ENCODE data around the gene CCL17.

- TF ChIP-seq CTCF (IDR thresholded peaks at IDR 0.05) (no peak), EP300 (IDR thresholded peaks at IDR 0.05) (no peak), POLR2A (IDR thresholded peaks at IDR 0.05) (no peak), POLR2AphosphoS5 (IDR thresholded peaks at IDR 0.05) (no peak)
Observed at GRCh38 chr16:57401943-57402640, 2.5 kb upstream of the CCL17 start.

All from upper lobe of left lung (tissue), 4 donors.